GM19035 (cell line): ENCODE measurements around the gene THAP11.

Experiments
- ATAC-seq: cut with Tn5 transposase; IDR thresholded peaks from one replicate; pipeline ENCODE4 v1.9.1; 2021; ENCODE audit not compliant: unreplicated experiment

THAP11 gene

GRCh38 chr16:67882374-67883145 lies 40.4 kb downstream of the THAP11 start:
- no peak for ATAC-seq

DNA sequence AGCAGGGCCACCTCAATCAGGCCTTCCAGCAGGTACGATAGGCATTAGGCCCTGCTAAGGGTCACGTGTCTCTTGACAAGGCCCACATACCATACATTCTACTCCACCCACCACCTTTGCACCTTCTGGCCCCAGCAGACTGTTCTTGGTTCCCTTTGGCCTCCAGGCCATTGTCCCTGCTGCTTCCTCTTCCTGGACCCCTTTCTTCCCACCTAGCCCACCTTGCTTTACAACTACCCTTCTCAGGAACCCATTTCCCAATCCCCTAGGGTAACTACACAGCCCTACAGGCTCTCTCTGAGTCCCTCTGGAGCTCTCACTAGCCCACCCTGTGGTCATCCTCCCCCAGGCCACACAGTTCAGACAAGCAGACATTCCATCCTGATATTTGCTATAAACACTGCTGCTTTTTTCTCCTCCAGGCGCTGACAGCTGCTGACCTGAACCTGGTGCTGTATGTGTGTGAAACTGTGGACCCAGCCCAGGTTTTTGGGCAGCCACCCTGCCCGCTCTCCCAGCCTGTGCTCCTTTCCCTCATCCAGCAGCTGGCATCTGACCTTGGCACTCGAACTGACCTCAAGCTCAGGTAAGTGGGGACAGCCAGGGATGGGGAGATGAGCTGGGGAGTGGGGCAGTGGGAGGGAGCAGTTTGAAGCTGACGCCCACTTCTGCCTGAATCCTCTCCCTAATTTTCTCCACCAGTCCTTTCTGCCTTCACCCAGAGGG lies 41.2 kb downstream of the THAP11 start:
- no peak for ATAC-seq

DNA sequence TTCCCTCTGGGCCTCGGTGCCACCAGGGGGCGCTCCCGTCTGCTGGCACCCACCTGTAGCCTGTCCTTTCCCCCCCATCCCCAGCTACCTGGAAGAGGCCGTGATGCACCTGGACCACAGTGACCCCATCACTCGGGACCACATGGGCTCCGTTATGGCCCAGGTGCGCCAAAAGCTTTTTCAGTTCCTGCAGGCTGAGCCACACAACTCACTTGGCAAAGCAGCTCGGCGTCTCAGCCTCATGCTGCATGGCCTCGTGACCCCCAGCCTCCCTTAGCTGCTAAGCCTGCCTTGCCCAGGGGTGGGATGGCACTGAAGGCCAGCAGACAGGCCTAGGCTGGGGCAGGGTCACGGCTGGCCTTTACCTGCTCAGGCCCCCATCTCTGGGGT lies 41.7 kb downstream of the THAP11 start:
- no peak for ATAC-seq

DNA sequence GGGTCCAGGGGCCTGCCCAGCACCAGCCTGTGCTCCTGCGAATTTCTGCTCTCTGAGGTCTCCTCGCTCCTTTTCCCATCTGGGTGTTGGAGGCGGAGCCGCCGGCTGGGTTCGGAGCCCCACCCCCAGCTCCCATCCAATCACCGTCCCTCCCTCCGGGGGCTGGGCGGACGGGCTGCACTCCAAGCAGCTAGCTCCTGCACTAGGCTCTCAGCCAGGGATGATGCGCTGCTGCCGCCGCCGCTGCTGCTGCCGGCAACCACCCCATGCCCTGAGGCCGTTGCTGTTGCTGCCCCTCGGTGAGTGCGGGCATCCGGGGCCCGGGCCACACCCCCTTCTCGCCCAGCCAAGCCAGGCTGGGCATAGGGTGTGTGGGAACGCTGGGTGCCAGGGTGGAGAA lies 42.6 kb downstream of the THAP11 start, which contains the start of gene NRN1L:
Gene NRN1L (plus strand): TSS at position 202 of the 400 bp plus-strand sequence. CDS start 19 bp downstream, at position 221.
- ATAC-seq = no peak

DNA sequence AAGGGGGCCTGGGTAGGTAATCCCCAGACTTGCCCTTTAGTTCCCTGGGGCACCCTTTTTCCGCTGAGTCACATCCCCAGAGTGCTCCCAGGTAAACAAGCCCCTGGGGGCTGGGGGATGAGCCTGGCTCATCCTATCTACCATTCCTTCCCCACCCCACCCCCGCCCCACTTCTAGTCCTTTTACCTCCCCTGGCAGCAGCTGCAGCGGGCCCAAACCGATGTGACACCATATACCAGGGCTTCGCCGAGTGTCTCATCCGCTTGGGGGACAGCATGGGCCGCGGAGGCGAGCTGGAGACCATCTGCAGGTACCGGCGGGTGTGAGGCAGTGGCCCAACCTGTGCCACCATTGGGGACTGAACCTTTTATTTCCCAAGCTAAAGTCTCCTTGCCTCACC lies 43.4 kb downstream of the THAP11 start:
- no peak for ATAC-seq

- no peak for ATAC-seq
Measured at GRCh38 chr16:67885976-67886375, 43.9 kb downstream of the THAP11 start.

- no peak for ATAC-seq
Measured at GRCh38 chr16:67886387-67886786, 44.3 kb downstream of the THAP11 start.

DNA sequence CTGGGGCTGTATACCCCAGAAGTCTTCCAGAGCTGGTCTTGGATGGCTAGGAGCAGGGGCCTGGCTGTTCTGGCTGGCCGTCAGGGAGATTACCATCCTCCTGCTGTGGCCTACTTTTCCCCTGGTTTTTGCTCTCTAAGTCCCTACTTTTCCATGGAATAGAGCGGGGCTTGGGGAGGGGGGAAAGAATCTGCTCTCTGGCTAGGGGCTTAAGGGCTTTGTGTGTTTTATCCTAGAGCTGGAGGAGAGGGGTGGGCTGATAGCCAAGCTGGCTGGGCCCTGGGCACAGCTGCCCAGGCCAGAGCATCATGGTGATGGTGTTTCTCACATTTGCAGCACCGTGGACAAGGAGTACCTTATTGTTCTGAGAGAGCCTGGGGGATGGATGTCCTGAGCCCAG lies 46.2 kb downstream of the THAP11 start:
- ATAC-seq = no peak

DNA sequence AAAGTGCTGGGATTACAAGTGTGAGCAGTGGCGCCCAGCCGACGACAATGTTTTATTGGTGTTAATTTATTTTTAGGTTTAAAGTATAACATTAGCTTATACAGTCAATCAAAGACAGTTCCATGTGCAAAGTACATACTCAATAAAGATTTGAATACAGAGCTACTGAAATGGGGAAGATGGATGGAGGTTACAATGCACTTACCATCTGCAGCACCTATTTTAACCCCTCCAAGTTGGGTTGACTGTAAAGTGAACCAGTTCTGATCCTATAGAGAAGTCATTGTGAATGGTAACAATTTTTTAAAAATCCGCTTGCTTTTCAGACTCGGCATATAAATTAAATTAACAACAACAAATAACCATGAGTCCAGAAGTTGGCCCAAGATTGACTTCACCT lies 50.3 kb downstream of the THAP11 start:
- ATAC-seq = no peak

DNA sequence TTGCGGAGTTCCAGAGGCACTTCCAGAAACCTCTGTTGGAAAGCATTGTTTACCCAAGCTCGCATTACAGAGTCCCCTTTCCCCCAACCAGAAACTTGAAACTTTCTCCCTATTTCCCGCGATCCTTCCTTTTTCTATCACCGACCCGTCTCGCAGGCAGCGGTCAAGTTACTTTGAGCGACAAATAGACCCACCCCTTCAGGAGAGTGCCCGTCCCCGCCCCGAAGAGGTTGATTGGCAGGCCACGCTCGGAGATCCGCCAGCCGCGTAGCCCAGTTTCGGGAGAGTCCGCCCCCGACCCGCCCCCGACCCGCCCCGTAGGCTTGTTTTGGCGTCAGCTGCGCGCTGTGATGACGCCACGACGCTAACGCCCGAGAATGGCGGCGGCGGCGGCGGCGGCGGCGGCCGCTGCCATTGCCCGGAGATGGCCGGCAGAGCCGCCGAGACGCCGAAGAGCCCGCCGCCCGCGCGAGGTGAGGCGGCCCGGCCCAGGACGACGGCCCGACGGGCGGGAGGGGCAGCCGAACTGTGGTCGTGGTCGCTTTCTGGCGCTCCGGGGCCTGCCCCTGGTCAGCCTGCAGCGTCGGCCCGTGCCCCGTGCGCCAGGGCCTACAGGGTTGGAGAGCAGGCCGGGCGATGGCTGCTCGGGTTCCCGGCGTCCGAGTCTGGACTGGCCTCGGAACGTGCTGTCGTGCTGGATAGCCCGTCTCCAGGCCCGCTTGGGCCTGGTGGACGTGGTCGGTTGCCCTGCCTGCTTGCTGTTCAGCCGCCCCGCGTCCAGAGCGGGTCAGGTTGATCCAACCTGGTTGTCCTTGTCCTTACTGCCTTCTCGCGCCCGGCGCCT lies 51.0 kb downstream of the THAP11 start, which contains the start of gene PSKH1:
Gene PSKH1 (plus strand): TSS at position 356 of the 844 bp plus-strand sequence. CDS start 15,496 bp downstream, outside the sequence.
- ATAC-seq = peak; percentile 93
